Head of caudate nucleus (tissue), 42 donors: ENCODE measurements around the gene CXCR4.

Experiments used
- DNase-seq, 42 donors: peaks; one replicate each; pipeline versions ENCODE4 v3.0.0 to v3.0.0-alpha.2; 2020 to 2021; ENCODE audit warnings: mixed read lengths in 7 of 42
- intact Hi-C: fragments of 100-400 bp; cut with DNase I; formaldehyde crosslinking; loops from one replicate; pipeline ENCODE4 v1.15.0; 2022

Gene CXCR4

DNA sequence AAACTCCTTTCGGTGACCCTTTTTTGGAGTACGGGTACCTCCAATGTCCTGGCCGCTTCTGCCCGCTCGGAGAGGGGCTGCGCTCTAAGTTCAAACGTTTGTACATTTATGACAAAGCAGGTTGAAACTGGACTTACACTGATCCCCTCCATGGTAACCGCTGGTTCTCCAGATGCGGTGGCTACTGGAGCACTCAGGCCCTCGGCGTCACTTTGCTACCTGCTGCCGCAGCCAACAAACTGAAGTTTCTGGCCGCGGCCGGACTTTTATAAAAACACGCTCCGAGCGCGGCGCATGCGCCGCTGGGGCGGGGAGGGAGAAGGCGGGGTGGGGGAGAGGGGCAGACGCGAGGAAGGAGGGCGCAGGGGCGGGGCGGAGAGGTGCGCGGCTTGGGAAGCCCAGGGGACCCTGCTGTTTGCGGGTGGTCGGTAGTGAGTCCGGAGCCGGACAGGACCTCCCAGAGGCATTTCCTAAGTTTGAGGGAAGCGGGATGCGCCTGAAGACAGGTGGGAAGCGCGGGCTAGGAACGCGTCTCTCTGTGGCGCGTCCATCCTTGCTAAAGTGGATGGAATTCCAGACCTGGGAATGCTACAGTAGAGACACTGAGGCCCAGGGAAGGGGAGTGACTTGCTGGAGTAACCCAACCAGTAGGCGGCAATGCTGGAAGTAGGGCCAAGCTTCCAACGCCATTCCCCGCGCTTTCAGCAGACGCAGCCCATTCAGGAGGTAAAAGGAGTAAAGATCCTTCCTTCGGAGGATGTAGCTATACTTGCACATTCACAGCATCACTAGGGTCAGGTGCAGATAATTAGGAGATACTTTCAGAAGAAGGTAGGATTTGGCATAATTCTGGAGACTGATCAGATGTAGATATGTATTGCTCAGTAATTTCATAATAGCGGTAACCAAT, at the start of gene CXCR4:
CXCR4 (minus strand) TSS at position 241 of the 910 bp plus-strand sequence; CDS start at position 152, 89 bp downstream.
- intact Hi-C loops = loop anchor here (10.0 kb wide), 1 partner anchor 93 kb away; no protein-coding TSS in a partner anchor
- peak; percentile 35 to 86 (median 69) for DNase-seq

GRCh38 chr2:136164280-136164776, 46.4 kb upstream of the CXCR4 start:
- DNase-seq = no peak
- intact Hi-C loops = no loop called here

GRCh38 chr2:136162438-136162837, 44.5 kb upstream of the CXCR4 start:
- intact Hi-C loops = no loop called here
- no peak for DNase-seq

GRCh38 chr2:136156411-136156810, 38.5 kb upstream of the CXCR4 start:
- intact Hi-C loops = no loop called here
- DNase-seq = no peak

GRCh38 chr2:136154384-136154783, 36.4 kb upstream of the CXCR4 start:
- no peak for DNase-seq
- intact Hi-C loops = no loop called here

GRCh38 chr2:136151021-136151971, 33.3 kb upstream of the CXCR4 start:
- intact Hi-C loops = no loop called here
- no peak for DNase-seq

GRCh38 chr2:136149011-136149410, 31.1 kb upstream of the CXCR4 start:
- DNase-seq = peak in 26 of 42 donors; percentile 14 to 74 (median 32)
- intact Hi-C loops = no loop called here

DNA sequence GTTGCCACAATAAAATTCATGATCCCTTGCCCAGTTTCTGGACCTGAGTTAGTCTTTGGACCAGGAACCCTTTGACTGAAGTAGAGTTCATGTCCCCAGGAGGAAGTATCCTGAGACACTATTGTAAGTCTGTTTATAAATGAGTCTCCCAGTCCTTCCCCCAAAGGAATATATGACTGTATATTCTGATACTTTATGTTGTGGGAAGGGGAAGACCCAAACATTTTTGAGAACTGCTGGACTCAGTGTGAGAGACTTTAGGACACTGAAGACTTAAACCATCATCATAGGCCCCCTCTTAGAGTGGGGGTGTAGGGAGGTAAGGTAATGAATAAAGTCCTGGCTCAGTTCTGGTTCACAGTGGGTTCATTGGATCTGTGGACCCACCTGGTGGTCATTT, 28.6 kb upstream of the CXCR4 start:
- intact Hi-C loops = no loop called here
- DNase-seq = no peak

DNA sequence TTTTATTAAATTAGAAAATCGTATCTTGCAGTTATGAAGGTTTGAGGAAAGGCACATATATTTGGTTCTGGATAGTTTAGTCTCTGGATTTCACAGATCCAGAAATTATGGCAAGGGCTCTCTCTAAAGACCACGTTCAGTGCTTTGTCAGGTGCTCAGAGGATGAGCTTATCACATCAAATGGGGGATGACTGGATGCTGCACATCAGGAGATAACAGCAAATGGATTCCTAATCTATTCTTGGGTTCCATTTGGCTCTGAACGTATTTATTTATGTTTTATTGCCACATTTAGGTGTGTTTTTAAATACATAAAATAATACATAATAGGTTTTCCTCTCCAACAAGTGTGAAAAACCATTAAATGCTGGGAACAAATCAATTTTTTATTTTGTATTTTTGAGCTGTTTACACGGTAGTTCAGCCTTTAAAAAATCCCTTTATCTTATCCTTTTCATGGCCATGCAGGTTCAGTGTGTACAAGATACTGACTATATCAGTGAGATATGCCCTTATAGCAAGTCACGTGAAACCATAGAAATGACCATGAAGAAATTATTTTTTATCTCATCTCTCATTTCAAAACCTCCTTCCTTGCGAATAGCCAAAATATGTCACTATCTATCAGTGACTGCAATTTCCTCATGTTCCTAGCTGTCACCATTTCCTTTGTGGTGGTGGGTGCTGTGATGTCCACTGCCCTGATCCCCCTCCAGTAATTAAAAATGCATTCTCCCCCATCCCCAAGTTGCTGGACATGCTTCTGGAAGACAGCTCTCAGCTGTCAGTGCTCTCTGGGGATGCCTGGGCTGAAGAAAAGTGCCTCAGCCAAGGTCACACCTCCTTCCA, 25.9 kb upstream of the CXCR4 start:
- intact Hi-C loops = no loop called here
- DNase-seq = no peak

DNA sequence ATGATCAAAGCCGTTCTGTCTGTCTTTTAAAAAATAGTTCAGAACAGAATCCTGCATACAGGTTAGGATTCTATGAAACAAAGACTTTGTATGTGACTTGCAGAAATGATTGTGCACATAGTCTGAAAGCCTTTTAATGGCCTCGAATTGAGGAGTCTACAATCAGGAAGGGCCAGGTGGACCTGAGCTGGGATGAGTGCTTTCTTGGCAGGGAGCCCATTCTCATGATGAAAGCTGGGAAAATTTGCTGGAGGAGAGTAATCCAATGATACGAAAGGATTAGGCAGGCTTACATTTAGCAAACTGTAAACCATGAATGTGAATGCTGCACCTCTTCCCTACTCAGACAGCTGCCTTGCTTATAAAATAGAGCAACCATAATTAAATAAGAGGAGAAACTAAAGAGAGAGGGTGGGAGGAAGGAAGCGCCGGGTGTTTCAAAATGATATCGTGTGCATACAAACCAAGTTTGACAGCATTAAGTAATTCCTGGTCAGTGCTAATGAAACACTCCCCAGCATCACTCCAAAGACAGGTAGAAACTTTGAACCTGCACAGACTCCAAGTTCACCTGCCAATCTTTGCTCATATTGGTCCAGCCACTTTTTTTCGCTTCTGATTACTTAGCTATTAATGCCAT, 23.7 kb upstream of the CXCR4 start:
- intact Hi-C loops = no loop called here
- no peak for DNase-seq

- no peak for DNase-seq
- intact Hi-C loops = no loop called here
These were observed 21.7 kb upstream of the CXCR4 start for GRCh38 chr2:136139631-136140030.

DNA sequence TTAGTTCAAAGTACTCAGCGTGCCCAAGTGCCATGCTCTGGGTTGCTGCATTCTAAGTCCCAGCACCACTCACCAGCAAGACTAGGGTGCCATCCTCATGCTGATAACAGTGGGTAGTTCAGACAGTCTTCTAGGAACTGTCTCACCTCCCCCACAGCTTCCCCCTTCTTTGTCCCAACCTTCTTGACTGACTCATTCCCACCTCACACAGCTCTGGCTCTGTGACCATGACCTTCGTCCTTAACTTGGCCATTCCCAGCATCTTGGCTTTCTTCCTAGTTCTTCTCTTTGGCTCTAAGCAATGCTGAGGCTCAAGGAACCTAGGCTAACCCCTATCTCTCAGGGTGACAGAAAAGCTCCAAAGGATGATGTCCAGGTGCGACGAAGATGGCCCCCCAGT, 20.0 kb upstream of the CXCR4 start:
- intact Hi-C loops = no loop called here
- DNase-seq = no peak

DNA sequence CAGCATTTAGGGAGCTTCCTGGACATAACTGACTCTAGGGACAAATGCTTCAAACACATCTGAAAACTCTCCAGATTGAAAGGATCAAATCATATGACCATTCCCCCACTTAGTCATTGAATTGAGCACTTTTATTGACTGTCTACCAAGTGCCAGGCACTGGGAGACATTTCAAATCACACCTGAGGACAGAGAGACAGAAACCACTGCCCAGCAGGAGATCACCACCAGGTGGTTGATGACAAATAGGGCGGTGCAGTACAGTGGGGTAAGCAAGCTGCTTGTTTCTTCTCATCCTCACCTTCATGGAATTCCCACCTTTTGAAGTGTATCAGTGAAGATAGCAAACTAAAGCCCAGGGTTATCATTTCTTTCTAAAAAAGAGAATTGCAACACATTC, 19.0 kb upstream of the CXCR4 start:
- DNase-seq = no peak
- intact Hi-C loops = no loop called here

DNA sequence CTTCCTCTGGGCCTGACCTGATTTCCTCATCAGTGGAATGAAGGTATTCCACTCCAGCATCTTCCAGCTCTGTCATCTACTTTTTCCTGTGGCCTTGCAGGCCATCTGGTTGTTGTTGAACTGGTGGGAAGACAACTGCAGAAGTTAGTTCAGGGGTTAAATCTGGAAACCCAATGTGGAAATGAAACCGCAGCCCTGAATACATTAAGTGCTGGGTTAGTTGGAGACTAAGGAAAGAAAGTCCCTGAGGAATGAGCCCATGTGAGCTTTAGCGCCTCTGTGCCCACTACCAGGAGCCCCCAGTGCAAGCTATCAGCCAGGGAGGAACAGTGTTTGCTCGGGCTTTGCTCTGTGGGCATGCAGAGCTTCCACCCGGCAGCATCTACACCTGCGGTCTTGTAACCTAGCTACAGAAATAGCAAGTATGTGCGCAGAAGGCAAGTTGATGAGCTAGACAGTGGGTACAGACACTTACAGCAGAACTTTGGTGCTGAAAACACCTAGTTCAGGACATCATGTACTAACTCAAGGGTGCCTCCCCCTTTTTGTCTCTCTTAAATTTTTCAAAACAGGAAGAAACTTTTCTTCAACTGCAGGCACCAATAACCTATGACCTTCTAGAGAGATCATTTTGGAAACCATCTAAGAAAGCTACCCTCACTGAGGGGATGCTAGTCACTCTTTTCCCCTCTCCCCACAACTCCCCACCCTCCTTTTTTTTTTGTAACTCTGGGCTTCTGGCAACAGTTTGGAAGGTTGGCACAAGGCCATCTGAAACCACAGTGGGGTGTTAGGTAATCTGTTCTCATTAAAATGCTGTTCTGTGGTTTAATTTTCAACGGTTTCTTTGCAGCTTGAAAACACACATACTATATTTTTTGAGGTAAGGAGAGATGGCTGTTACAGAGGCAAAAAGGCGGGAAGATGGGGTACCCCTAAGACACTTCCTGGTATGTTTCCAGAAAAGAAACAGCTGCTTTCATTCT, 18.3 kb upstream of the CXCR4 start:
- peak in 1 of 42 donors; percentile 25 for DNase-seq
- intact Hi-C loops = no loop called here

- intact Hi-C loops = no loop called here
- no peak for DNase-seq
These were observed 17.5 kb upstream of the CXCR4 start for GRCh38 chr2:136135462-136135861.

DNA sequence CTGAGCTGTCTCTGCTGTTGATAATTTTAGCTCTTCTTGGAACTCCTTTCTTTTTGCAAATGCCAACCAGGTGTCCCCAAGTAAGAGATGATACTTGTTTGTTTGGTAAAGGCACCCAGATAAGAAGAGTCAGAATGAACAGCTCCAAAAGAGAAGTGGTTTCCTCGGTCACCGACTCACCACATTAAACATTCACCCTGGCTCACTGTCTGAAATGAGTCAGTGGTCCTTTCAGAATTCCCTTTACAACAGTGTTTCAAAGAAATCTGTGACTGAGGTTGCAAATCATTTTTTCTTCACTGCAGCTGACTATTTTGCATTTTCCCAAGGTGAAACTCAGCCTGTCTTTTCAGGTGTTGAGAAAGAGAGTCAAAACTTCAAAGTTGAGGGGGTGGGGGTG, 16.2 kb upstream of the CXCR4 start:
- intact Hi-C loops = no loop called here
- DNase-seq = no peak

GRCh38 chr2:136133586-136133985, 15.6 kb upstream of the CXCR4 start:
- no peak for DNase-seq
- intact Hi-C loops = no loop called here
